ENCODE data around the gene CELA3B.

CELA3B gene

GRCh38 chr1:22024485-22025367, 47.9 kb downstream of the CELA3B start:
- DNase-seq (ENCODE audit: low spot score), result no peak
- H2BK12ac ChIP-seq (ENCODE audit: low read length), result peak overlapping the region; percentile 58

GRCh38 chr1:22025368-22026155, 48.7 kb downstream of the CELA3B start:
- WGBS, 2 donors (ENCODE audit: extremely low coverage in 2 of 2, insufficient read length in 2 of 2, insufficient replicate concordance in 1 of 2), result no CpG with 5 or more reads among the region's 42 CpGs

More at GRCh38 chr1:22024485-22025367, 47.9 kb downstream of the CELA3B start:
- H2BK5ac ChIP-seq (ENCODE audit: low read length), result peak overlapping the region; percentile 93
- H2AFZ ChIP-seq (ENCODE audit: low read length), result peak overlapping the region; percentile 93
- peak overlapping the region; percentile 71 to 86 for H3K4me3 ChIP-seq (ENCODE audit: low read length in 2 of 2)
- H3K4me2 ChIP-seq (ENCODE audit: insufficient read depth, low read length, poor library complexity, severe bottlenecking), result peak overlapping the region; percentile 91
- H4K8ac ChIP-seq (ENCODE audit: low read depth, low read length), result no peak overlapping the region
- H3K36me3 ChIP-seq (replicated peaks in 1 of 2; ENCODE audit: control insufficient read depth in 2 of 2, insufficient read depth in 2 of 2, low read length in 2 of 2), result peaks cover 0 to 6% of the 10 kb centered on the region in 2 donors
- no peak overlapping the region for H2BK120ac ChIP-seq (ENCODE audit: low read depth, low read length)
- no peaks in the 10 kb centered on the region for H3K27me3 ChIP-seq (ENCODE audit: control insufficient read depth in 3 of 3, insufficient read depth in 3 of 3, low read depth in 1 of 3, low read length in 3 of 3)
- WGBS, 2 donors (ENCODE audit: extremely low coverage in 2 of 2, insufficient read length in 2 of 2, insufficient replicate concordance in 1 of 2), result no CpG with 5 or more reads among the region's 33 CpGs
- peaks cover 8 to 12% of the 10 kb centered on the region in 2 donors for H3K4me1 ChIP-seq (ENCODE audit: control insufficient read depth in 2 of 2, insufficient read depth in 1 of 2, low read depth in 1 of 2, low read length in 2 of 2)
- no peak overlapping the region for H3K23ac ChIP-seq (ENCODE audit: low read depth, low read length, poor library complexity)
- peak overlapping the region; percentile 56 for H3K14ac ChIP-seq (ENCODE audit: low read length)
- H3K9ac ChIP-seq (ENCODE audit: low read depth, low read length, poor library complexity), result peak overlapping the region; percentile 88
- peak overlapping the region; percentile 94 for H2BK15ac ChIP-seq (ENCODE audit: low read length)
- no peak overlapping the region for H2AK5ac ChIP-seq (ENCODE audit: low read depth, low read length)
- peak overlapping the region; percentile 94 for H3K18ac ChIP-seq (ENCODE audit: low read length)
- H4K91ac ChIP-seq (ENCODE audit: low read depth, low read length, poor library complexity), result no peak overlapping the region
- peak overlapping the region; percentile 73 for H3K27ac ChIP-seq (replicated peaks; ENCODE audit: low read length)
- no peaks in the 10 kb centered on the region for H3K9me3 ChIP-seq (replicated peaks in 1 of 2; ENCODE audit: control insufficient read depth in 2 of 2, insufficient read depth in 1 of 2, low read depth in 1 of 2, low read length in 2 of 2)
- peaks cover 2% of the 10 kb centered on the region for H3K79me1 ChIP-seq (ENCODE audit: low read depth, low read length)
- H3K4ac ChIP-seq (ENCODE audit: low read length), result no peak overlapping the region

GRCh38 chr1:22026924-22027289, 50.1 kb downstream of the CELA3B start:
- no peak overlapping the region for H2BK12ac ChIP-seq (ENCODE audit: low read length)
- peaks cover 2 to 26% of the 10 kb centered on the region in 2 donors for H3K36me3 ChIP-seq (replicated peaks in 1 of 2; ENCODE audit: control insufficient read depth in 2 of 2, insufficient read depth in 2 of 2, low read length in 2 of 2)
- H3K4me1 ChIP-seq (ENCODE audit: control insufficient read depth in 2 of 2, insufficient read depth in 1 of 2, low read depth in 1 of 2, low read length in 2 of 2), result peaks cover 8 to 12% of the 10 kb centered on the region in 2 donors
- no peak overlapping the region for H3K4me2 ChIP-seq (ENCODE audit: insufficient read depth, low read length, poor library complexity, severe bottlenecking)
- H3K27me3 ChIP-seq (ENCODE audit: control insufficient read depth in 3 of 3, insufficient read depth in 3 of 3, low read depth in 1 of 3, low read length in 3 of 3), result no peaks in the 10 kb centered on the region
- H3K9me3 ChIP-seq (replicated peaks in 1 of 2; ENCODE audit: control insufficient read depth in 2 of 2, insufficient read depth in 1 of 2, low read depth in 1 of 2, low read length in 2 of 2), result peaks cover 0 to 2% of the 10 kb centered on the region in 2 donors
- no peak overlapping the region for H3K27ac ChIP-seq (replicated peaks; ENCODE audit: low read length)
- no peak overlapping the region for H2AFZ ChIP-seq (ENCODE audit: low read length)
- H4K91ac ChIP-seq (ENCODE audit: low read depth, low read length, poor library complexity), result no peak overlapping the region
- no peak overlapping the region for H2BK120ac ChIP-seq (ENCODE audit: low read depth, low read length)
- no peak overlapping the region for H2BK5ac ChIP-seq (ENCODE audit: low read length)
- H2BK15ac ChIP-seq (ENCODE audit: low read length), result no peak overlapping the region
- no peak for DNase-seq (ENCODE audit: low spot score)
- H3K14ac ChIP-seq (ENCODE audit: low read length), result no peak overlapping the region
- no peak overlapping the region for H4K8ac ChIP-seq (ENCODE audit: low read depth, low read length)
- no peak overlapping the region for H3K4ac ChIP-seq (ENCODE audit: low read length)
- no CpG with 5 or more reads among the region's 3 CpGs for WGBS, 2 donors (ENCODE audit: extremely low coverage in 2 of 2, insufficient read length in 2 of 2, insufficient replicate concordance in 1 of 2)
- peaks cover 2% of the 10 kb centered on the region for H3K79me1 ChIP-seq (ENCODE audit: low read depth, low read length)
- H3K9ac ChIP-seq (ENCODE audit: low read depth, low read length, poor library complexity), result no peak overlapping the region
- H2AK5ac ChIP-seq (ENCODE audit: low read depth, low read length), result no peak overlapping the region
- no peak overlapping the region for H3K4me3 ChIP-seq (ENCODE audit: low read length in 2 of 2)
- H3K18ac ChIP-seq (ENCODE audit: low read length), result no peak overlapping the region
- H3K23ac ChIP-seq (ENCODE audit: low read depth, low read length, poor library complexity), result no peak overlapping the region

More at GRCh38 chr1:22025368-22026155, 48.7 kb downstream of the CELA3B start:
- no peak overlapping the region for H3K4ac ChIP-seq (ENCODE audit: low read length)
- H4K91ac ChIP-seq (ENCODE audit: low read depth, low read length, poor library complexity), result no peak overlapping the region
- H3K14ac ChIP-seq (ENCODE audit: low read length), result peak overlapping the region; percentile 95
- H3K79me1 ChIP-seq (ENCODE audit: low read depth, low read length), result peaks cover 2% of the 10 kb centered on the region
- H2BK12ac ChIP-seq (ENCODE audit: low read length), result no peak overlapping the region
- H2AFZ ChIP-seq (ENCODE audit: low read length), result peak overlapping the region; percentile 93
- no peak overlapping the region for H2BK120ac ChIP-seq (ENCODE audit: low read depth, low read length)
- H3K4me1 ChIP-seq (ENCODE audit: control insufficient read depth in 2 of 2, insufficient read depth in 1 of 2, low read depth in 1 of 2, low read length in 2 of 2), result peaks cover 8 to 12% of the 10 kb centered on the region in 2 donors
- peak overlapping the region; percentile 95 for H3K18ac ChIP-seq (ENCODE audit: low read length)
- H3K36me3 ChIP-seq (replicated peaks in 1 of 2; ENCODE audit: control insufficient read depth in 2 of 2, insufficient read depth in 2 of 2, low read length in 2 of 2), result peaks cover 2 to 14% of the 10 kb centered on the region in 2 donors
- H4K8ac ChIP-seq (ENCODE audit: low read depth, low read length), result peak overlapping the region; percentile 87
- peaks cover 0 to 2% of the 10 kb centered on the region in 2 donors for H3K9me3 ChIP-seq (replicated peaks in 1 of 2; ENCODE audit: control insufficient read depth in 2 of 2, insufficient read depth in 1 of 2, low read depth in 1 of 2, low read length in 2 of 2)
- peak overlapping the region; percentile 91 for H3K4me2 ChIP-seq (ENCODE audit: insufficient read depth, low read length, poor library complexity, severe bottlenecking)
- H2AK5ac ChIP-seq (ENCODE audit: low read depth, low read length), result peak overlapping the region; percentile 66
- peak overlapping the region; percentile 73 for H3K27ac ChIP-seq (replicated peaks; ENCODE audit: low read length)
- H3K4me3 ChIP-seq (ENCODE audit: low read length in 2 of 2), result peak overlapping the region; percentile 86 to 93
- H3K9ac ChIP-seq (ENCODE audit: low read depth, low read length, poor library complexity), result peak overlapping the region; percentile 99
- peak overlapping the region; percentile 92 for H3K23ac ChIP-seq (ENCODE audit: low read depth, low read length, poor library complexity)
- H2BK5ac ChIP-seq (ENCODE audit: low read length), result peak overlapping the region; percentile 93
- peak; percentile 73 for DNase-seq (ENCODE audit: low spot score)
- H2BK15ac ChIP-seq (ENCODE audit: low read length), result no peak overlapping the region
- H3K27me3 ChIP-seq (ENCODE audit: control insufficient read depth in 3 of 3, insufficient read depth in 3 of 3, low read depth in 1 of 3, low read length in 3 of 3), result no peaks in the 10 kb centered on the region

- Histone ChIP-seq H2BK15ac (ENCODE audit: low read length) (no peak overlapping the region), H4K91ac (ENCODE audit: low read depth, low read length, poor library complexity) (no peak overlapping the region), H3K27ac (replicated peaks; ENCODE audit: low read length) (no peak overlapping the region), H2BK12ac (ENCODE audit: low read length) (no peak overlapping the region), H3K18ac (ENCODE audit: low read length) (no peak overlapping the region), H3K4ac (ENCODE audit: low read length) (no peak overlapping the region), H3K14ac (ENCODE audit: low read length) (no peak overlapping the region), H3K23ac (ENCODE audit: low read depth, low read length, poor library complexity) (no peak overlapping the region), H2AFZ (ENCODE audit: low read length) (no peak overlapping the region), H3K4me1 (ENCODE audit: control insufficient read depth in 2 of 2, insufficient read depth in 1 of 2, low read depth in 1 of 2, low read length in 2 of 2) (peaks cover 3 to 6% of the 10 kb centered on the region in 2 donors), H2BK5ac (ENCODE audit: low read length) (no peak overlapping the region), H3K36me3 (replicated peaks in 1 of 2; ENCODE audit: control insufficient read depth in 2 of 2, insufficient read depth in 2 of 2, low read length in 2 of 2) (peaks cover 2 to 26% of the 10 kb centered on the region in 2 donors), H3K9ac (ENCODE audit: low read depth, low read length, poor library complexity) (no peak overlapping the region), H2AK5ac (ENCODE audit: low read depth, low read length) (no peak overlapping the region), H3K4me3 (ENCODE audit: low read length in 2 of 2) (no peak overlapping the region), H3K27me3 (ENCODE audit: control insufficient read depth in 3 of 3, insufficient read depth in 3 of 3, low read depth in 1 of 3, low read length in 3 of 3) (no peaks in the 10 kb centered on the region), H3K79me1 (ENCODE audit: low read depth, low read length) (peaks cover 2% of the 10 kb centered on the region), H3K4me2 (ENCODE audit: insufficient read depth, low read length, poor library complexity, severe bottlenecking) (no peak overlapping the region), H4K8ac (ENCODE audit: low read depth, low read length) (no peak overlapping the region), H3K9me3 (replicated peaks in 1 of 2; ENCODE audit: control insufficient read depth in 2 of 2, insufficient read depth in 1 of 2, low read depth in 1 of 2, low read length in 2 of 2) (peaks cover 0 to 2% of the 10 kb centered on the region in 2 donors), H2BK120ac (ENCODE audit: low read depth, low read length) (no peak overlapping the region)
- no CpG with 5 or more reads among the region's 4 CpGs for WGBS, 2 donors (ENCODE audit: extremely low coverage in 2 of 2, insufficient read length in 2 of 2, insufficient replicate concordance in 1 of 2)
- DNase-seq (ENCODE audit: low spot score), result no peak
These were observed 53.2 kb downstream of the CELA3B start for GRCh38 chr1:22030057-22030456.

All from neuronal stem cell (in vitro differentiated cells).